Peyer's patch (tissue), 4 donors: ENCODE results near the gene AFDN.

Experiments
- CTCF ChIP-seq, 6 experiments: fragments of 450-650 bp in 4 of 6; fragments of 200-600 bp in 2 of 6; sonication (generic) in 1 of 6; IDR thresholded peaks; one replicate each; pipeline ENCODE4 v1.5.1; 2017 to 2019; ENCODE audit warnings: antibody characterized with exemption in 6 of 6, mild to moderate bottlenecking in 3 of 6, moderate library complexity in 1 of 6
- POLR2A ChIP-seq, 2 donors: fragments of 450-650 bp; IDR thresholded peaks; one replicate each; pipeline ENCODE4 v1.5.1; 2017; ENCODE audit warnings: antibody characterized with exemption in 2 of 2, mild to moderate bottlenecking in 2 of 2, moderate library complexity in 2 of 2

GRCh38 chr6:168004023-168004422, 177.3 kb downstream of the AFDN start:
- TF ChIP-seq CTCF (IDR thresholded peaks at IDR 0.05) (no peak), POLR2A (IDR thresholded peaks at IDR 0.05) (no peak)
